A673 (cell line): ENCODE data around the gene PPP1R17. TPM values are rescaled to one million over a fixed set of nuclear protein-coding genes. Genes with fewer than 3 reads are reported as not detected.

Source experiments
- BruUV-seq: library from RNA; stranded (reverse); fragments of 400-500 nt; replicated peaks from 2 replicates; lab custom pipeline; 2021; lab: Mats Ljungman, UMichigan
- CTCF ChIA-PET: fragments of 300-600 bp; sonication (Branson Sonifier 250); formaldehyde crosslinking; loops from one replicate; lab custom pipeline; 2022; ENCODE audit warnings: antibody characterized with exemption; lab: Charles Lee
- POLR2A ChIA-PET: fragments of 300-600 bp; sonication (Branson Sonifier 250); formaldehyde crosslinking; loops from one replicate; lab custom pipeline; 2022; ENCODE audit warnings: antibody characterized with exemption; ENCODE audit not compliant: low non-redundant PET; lab: Charles Lee
- DNase-seq: peaks from one replicate; pipeline ENCODE4 v3.0.0-alpha.2; 2015; ENCODE audit warnings: low spot score
- H3K27ac ChIP-seq: fragments of 200-600 bp; sonication (generic); 2 replicates; pipeline ENCODE4 v1.5.1; 2016; ENCODE audit warnings: mixed run types, low read depth, mild to moderate bottlenecking, mixed read lengths, antibody characterized with exemption, low read length; ENCODE audit not compliant: poor library complexity, severe bottlenecking
- H3K27me3 ChIP-seq: fragments of 200-600 bp; sonication (generic); replicated peaks from 2 replicates; pipeline ENCODE4 v1.6.1; 2017; ENCODE audit warnings: mixed run types, low read depth, mild to moderate bottlenecking, mixed read lengths, antibody characterized with exemption, low read length; ENCODE audit not compliant: insufficient read depth, poor library complexity
- H3K36me3 ChIP-seq: fragments of 200-600 bp; sonication (generic); 2 replicates; pipeline ENCODE4 v1.6.1; 2016; ENCODE audit warnings: mixed run types, mild to moderate bottlenecking, mixed read lengths, antibody characterized with exemption, low read length; ENCODE audit not compliant: insufficient read depth, poor library complexity, severe bottlenecking
- H3K4me1 ChIP-seq: fragments of 200-600 bp; sonication (generic); 2 replicates; pipeline ENCODE4 v1.6.1; 2017; ENCODE audit warnings: mixed run types, mild to moderate bottlenecking, mixed read lengths, antibody characterized with exemption, low read length; ENCODE audit not compliant: insufficient read depth, poor library complexity, severe bottlenecking
- H3K4me3 ChIP-seq: fragments of 200-600 bp; sonication (generic); 2 replicates; pipeline ENCODE4 v1.5.1; 2016; ENCODE audit warnings: low read depth, mixed run types, mild to moderate bottlenecking, mixed read lengths, low read length; ENCODE audit not compliant: poor library complexity, severe bottlenecking
- H3K9me3 ChIP-seq: fragments of 200-600 bp; sonication (generic); 2 replicates; pipeline ENCODE4 v1.6.1; 2016; ENCODE audit warnings: mixed run types, low read depth, mild to moderate bottlenecking, mixed read lengths, antibody characterized with exemption, low read length; ENCODE audit not compliant: poor library complexity, severe bottlenecking
- CTCF ChIP-seq: fragments of 300-800, 200-600 bp; sonication (generic); conservative IDR thresholded peaks from 2 replicates; pipeline ENCODE4 v1.5.1; 2017; ENCODE audit warnings: low read depth, mild to moderate bottlenecking, antibody characterized with exemption, low read length, moderate library complexity, mixed read lengths
- EZH2 ChIP-seq: fragments of 200-600 bp; sonication (generic); IDR thresholded peaks from 2 replicates; pipeline ENCODE4 v1.6.1; 2017; ENCODE audit warnings: borderline replicate concordance, low read depth, mild to moderate bottlenecking, mixed read lengths, antibody characterized with exemption, low read length; ENCODE audit not compliant: poor library complexity, severe bottlenecking
- intact Hi-C: fragments of 100-400 bp; cut with micrococcal nuclease; formaldehyde crosslinking; loops from one replicate; pipeline ENCODE4 v1.10.0; 2022; ENCODE audit not compliant: unreplicated experiment
- total RNA-seq: library from RNA; stranded (reverse); gene quantifications from 2 replicates; pipeline ENCODE4 v1.2.3, GENCODE V29; 2021

The PPP1R17 gene
- total RNA-seq, 1 experiment from 2014 or later = not detected

GRCh38 chr7:31669461-31669860 is 17.6 kb upstream of the PPP1R17 start:
- BruUV-seq = no TSS peak
- DNase-seq = no peak
- Histone ChIP-seq H3K27ac (no peak overlapping the region), H3K36me3 (no peaks in the 10 kb centered on the region), H3K4me3 (no peak overlapping the region), H3K4me1 (no peaks in the 10 kb centered on the region), H3K27me3 (peaks cover 31% of the 10 kb centered on the region), H3K9me3 (no peaks in the 10 kb centered on the region)
- intact Hi-C loops = no loop called here
- TF ChIP-seq CTCF = no peak
- TF ChIP-seq EZH2 = no peak
- POLR2A ChIA-PET = no interaction called here
- CTCF ChIA-PET = no interaction called here

GRCh38 chr7:31679574-31680305 is 7.3 kb upstream of the PPP1R17 start:
- Histone ChIP-seq H3K4me3 (no peak overlapping the region), H3K27me3 (peaks cover 7% of the 10 kb centered on the region), H3K27ac (no peak overlapping the region), H3K9me3 (no peaks in the 10 kb centered on the region), H3K4me1 (no peaks in the 10 kb centered on the region), H3K36me3 (no peaks in the 10 kb centered on the region)
- TF ChIP-seq CTCF (no peak), EZH2 (no peak)
- ChIA-PET POLR2A (no interaction called here), CTCF (no interaction called here)
- DNase-seq = no peak
- BruUV-seq = no TSS peak
- intact Hi-C loops = no loop called here

DNA sequence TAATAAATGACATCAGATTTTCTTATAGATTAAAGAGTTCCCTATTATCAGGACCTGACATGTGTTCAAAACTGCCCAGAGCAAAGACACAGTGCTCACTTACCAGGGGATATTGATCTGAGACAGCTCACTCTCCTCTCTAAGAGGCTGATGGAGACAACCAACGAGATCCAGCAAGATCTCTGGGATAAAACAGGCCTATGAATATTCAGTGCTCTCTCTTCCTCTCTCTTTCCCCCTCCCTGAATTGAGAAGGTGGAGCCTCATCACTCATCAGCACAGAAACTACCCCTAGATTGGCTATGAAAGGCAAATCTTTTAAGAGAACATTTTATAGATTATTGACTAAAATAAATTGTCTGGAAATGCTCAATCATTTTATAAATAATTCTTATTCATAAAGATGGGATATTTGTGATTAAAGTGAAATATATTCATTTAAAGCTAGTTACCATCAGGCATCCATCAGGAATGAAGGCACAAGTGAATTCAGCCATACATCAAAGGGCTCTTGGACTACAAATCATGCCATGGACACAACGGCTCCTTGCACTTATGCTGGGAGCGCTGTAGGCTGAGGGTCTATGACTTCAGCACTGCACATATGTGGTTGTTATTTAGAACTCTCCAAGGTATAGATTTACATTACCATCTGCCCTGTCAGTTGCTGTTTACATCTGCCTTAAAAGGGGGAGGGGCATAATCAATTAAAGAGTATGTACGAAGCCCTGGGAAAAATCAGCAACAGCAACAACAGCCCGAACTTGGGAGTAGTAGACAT is 3.4 kb upstream of the PPP1R17 start:
- no peaks in the 10 kb centered on the region for H3K27me3 ChIP-seq
- BruUV-seq = no TSS peak
- CTCF ChIA-PET = no interaction called here
- intact Hi-C loops = no loop called here
- H3K4me3 ChIP-seq = no peak overlapping the region
- TF ChIP-seq EZH2 (no peak), CTCF (no peak)
- H3K36me3 ChIP-seq = no peaks in the 10 kb centered on the region
- no peaks in the 10 kb centered on the region for H3K4me1 ChIP-seq
- no peak for DNase-seq
- no peaks in the 10 kb centered on the region for H3K9me3 ChIP-seq
- POLR2A ChIA-PET = no interaction called here
- no peak overlapping the region for H3K27ac ChIP-seq
